Rectal smooth muscle tissue (tissue), 1 donor: ENCODE results near the gene CRCP.
"Not testable (repeated sequence)": the region's sequence is repeated elsewhere in the genome, so short reads cannot be mapped to it uniquely, and the experiment has no call there.

ENCODE experiments used
- H3K27ac ChIP-seq: one replicate; pipeline ENCODE4 v1.7.0; 2013; ENCODE audit warnings: low read depth, low read length, inconsistent platforms
- H3K27me3 ChIP-seq: one replicate; pipeline ENCODE4 v1.7.0; 2013; ENCODE audit warnings: low read length; ENCODE audit not compliant: control insufficient read depth, insufficient read depth
- H3K36me3 ChIP-seq: one replicate; pipeline ENCODE4 v1.7.0; 2013; ENCODE audit warnings: low read length; ENCODE audit not compliant: control insufficient read depth, insufficient read depth
- H3K4me1 ChIP-seq: one replicate; pipeline ENCODE4 v1.7.0; 2013; ENCODE audit warnings: low read length; ENCODE audit not compliant: control insufficient read depth, insufficient read depth
- H3K4me3 ChIP-seq: one replicate; pipeline ENCODE4 v1.7.0; 2013; ENCODE audit warnings: low read length
- H3K9ac ChIP-seq: one replicate; pipeline ENCODE4 v1.7.0; 2013; ENCODE audit warnings: low read length

The CRCP gene

DNA sequence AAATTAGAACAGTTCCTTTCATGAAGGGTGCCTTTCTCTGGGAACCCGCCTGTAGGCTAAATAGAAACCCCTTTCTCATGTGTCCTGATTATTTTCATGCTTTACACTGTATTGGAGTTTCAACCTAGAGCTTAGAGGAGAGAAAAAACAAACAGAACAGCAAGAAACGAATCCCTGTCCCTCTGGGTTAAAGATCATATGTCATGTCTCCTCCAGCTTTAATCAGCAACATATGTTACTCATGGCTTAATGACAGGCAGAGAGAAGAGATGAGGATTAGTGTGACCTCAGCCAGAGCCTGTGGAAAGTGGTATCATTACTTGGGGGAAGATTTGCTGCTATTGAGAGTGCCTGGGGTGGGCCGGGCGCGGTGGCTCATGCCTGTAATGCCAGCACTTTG, 32.1 kb downstream of the CRCP start:
- Histone ChIP-seq H3K27me3 (no peaks in the 10 kb centered on the region), H3K4me3 (no peak overlapping the region), H3K9ac (no peak overlapping the region), H3K27ac (no peak overlapping the region), H3K4me1 (no peaks in the 10 kb centered on the region), H3K36me3 (peaks cover 11% of the 10 kb centered on the region)

GRCh38 chr7:66147657-66148056, 33.0 kb downstream of the CRCP start:
- not testable (repeated sequence) for H3K27ac ChIP-seq, H3K27me3 ChIP-seq, H3K9ac ChIP-seq, H3K4me1 ChIP-seq, H3K4me3 ChIP-seq, H3K36me3 ChIP-seq

- Histone ChIP-seq H3K36me3 (peaks cover 5% of the 10 kb centered on the region), H3K4me3 (no peak overlapping the region), H3K4me1 (no peaks in the 10 kb centered on the region), H3K9ac (no peak overlapping the region), H3K27me3 (no peaks in the 10 kb centered on the region), H3K27ac (peak overlapping the region; percentile 60)
Observed at GRCh38 chr7:66150471-66150870, 35.8 kb downstream of the CRCP start.

- H3K27me3 ChIP-seq: no peaks in the 10 kb centered on the region
- H3K4me3 ChIP-seq: no peak overlapping the region
- H3K27ac ChIP-seq: no peak overlapping the region
- H3K4me1 ChIP-seq: no peaks in the 10 kb centered on the region
- peaks cover 5% of the 10 kb centered on the region for H3K36me3 ChIP-seq
- H3K9ac ChIP-seq: no peak overlapping the region
Observed at GRCh38 chr7:66152371-66153191, 37.9 kb downstream of the CRCP start.

DNA sequence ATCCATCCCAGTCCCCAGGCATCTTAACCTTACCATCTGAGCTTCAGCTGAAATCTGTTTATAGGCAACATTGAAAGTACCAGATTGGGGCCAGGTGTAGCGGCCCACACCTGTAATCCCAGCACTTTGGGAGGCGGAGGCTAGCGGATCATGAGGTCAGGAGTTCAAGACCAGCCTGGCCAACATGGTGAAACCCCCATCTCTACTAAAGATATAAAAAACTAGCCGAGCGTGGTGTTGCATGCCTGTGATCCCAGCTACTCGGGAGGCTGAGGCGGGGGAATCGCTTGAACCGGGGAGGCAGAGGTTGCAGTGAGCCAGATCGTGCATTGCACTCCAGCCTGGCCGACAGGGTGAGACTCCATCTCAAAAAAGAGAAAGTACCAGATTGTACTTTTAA, 39.0 kb downstream of the CRCP start:
- Histone ChIP-seq H3K4me1 (no peaks in the 10 kb centered on the region), H3K9ac (no peak overlapping the region), H3K36me3 (peaks cover 5% of the 10 kb centered on the region), H3K27ac (no peak overlapping the region), H3K27me3 (no peaks in the 10 kb centered on the region), H3K4me3 (no peak overlapping the region)

DNA sequence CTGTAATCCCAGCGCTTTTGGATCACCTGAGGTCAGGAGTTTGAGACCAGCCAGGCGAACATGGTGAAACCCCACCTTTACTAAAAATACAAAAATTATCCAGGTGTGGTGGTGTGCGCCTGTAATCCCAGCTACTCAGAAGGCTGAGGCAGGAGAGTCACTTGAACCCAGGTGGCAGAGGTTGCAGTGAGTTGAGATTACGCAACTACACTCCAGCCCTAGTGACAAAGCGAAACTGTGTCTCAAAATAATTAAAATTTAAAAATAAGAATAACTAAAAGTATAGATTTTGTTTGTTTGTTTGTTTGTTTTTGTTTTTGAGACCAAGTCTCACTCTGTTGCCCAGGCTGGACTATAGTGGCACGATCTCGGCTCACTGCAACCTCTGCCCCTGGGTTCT, 41.4 kb downstream of the CRCP start:
- H3K4me1 ChIP-seq, H3K9ac ChIP-seq, H3K36me3 ChIP-seq, H3K27ac ChIP-seq, H3K27me3 ChIP-seq, H3K4me3 ChIP-seq: not testable (repeated sequence)

GRCh38 chr7:66157060-66157459, 42.4 kb downstream of the CRCP start:
- Histone ChIP-seq H3K27me3 (no peaks in the 10 kb centered on the region), H3K4me1 (no peaks in the 10 kb centered on the region), H3K9ac (no peak overlapping the region), H3K27ac (no peak overlapping the region), H3K4me3 (no peak overlapping the region), H3K36me3 (peaks cover 5% of the 10 kb centered on the region)

GRCh38 chr7:66162622-66163021, 48.0 kb downstream of the CRCP start:
- Histone ChIP-seq H3K4me3 (no peak overlapping the region), H3K9ac (no peak overlapping the region), H3K27me3 (no peaks in the 10 kb centered on the region), H3K27ac (no peak overlapping the region), H3K4me1 (no peaks in the 10 kb centered on the region), H3K36me3 (no peaks in the 10 kb centered on the region)

- H3K36me3 ChIP-seq: no peaks in the 10 kb centered on the region
- no peaks in the 10 kb centered on the region for H3K27me3 ChIP-seq
- H3K27ac ChIP-seq: no peak overlapping the region
- no peaks in the 10 kb centered on the region for H3K4me1 ChIP-seq
- no peak overlapping the region for H3K9ac ChIP-seq
- no peak overlapping the region for H3K4me3 ChIP-seq
Observed at GRCh38 chr7:66163186-66163610, 48.6 kb downstream of the CRCP start.

DNA sequence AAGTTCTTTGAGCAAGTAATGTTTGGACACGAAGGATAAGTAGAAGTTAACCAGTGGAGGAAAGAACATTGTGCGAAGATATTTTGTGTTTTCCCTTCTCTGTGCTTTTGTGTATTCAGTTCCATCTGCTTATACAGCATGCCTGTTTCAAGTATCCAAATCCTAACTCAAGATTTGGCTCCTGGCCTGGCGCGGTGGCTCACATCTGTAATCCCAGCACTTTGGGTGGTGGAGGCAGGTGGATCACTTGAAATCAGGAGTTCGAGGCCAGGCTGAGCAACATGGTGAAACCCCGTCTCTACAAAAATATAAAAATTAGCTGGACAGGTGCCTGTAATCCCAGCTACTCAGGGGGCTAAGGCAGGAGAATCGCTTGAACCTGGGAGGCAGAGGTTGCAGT, 49.7 kb downstream of the CRCP start:
- H3K4me3 ChIP-seq: no peak overlapping the region
- no peaks in the 10 kb centered on the region for H3K4me1 ChIP-seq
- H3K27ac ChIP-seq: no peak overlapping the region
- no peak overlapping the region for H3K9ac ChIP-seq
- no peaks in the 10 kb centered on the region for H3K36me3 ChIP-seq
- H3K27me3 ChIP-seq: no peaks in the 10 kb centered on the region

DNA sequence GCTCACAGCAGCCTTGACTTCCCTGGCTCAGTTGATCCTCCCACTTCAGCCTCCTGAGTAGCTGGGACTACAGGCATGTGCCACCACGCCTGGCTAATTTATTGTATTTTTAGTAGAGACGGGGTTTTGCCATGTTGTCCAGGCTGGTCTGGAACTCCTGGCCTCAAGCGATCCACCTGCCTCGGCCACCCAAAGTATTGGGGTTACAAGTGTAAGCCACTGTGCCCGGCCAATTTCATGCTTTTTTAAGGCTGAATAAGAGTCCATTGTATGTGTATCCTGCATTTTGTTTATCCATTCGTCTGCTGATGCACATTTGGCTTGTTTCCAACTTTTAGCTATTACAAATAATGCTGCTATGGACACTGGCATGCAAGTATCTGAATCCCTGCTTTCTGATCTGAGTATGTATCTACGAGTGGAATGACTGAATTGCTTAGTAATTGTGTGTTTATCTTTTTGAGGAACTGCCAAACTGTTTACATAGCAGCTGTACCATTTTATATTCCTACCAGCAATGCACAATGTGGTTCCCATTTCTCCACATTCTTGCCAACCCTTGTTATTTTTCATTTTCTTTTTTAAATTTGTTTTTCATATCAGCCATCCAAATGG, 53.2 kb downstream of the CRCP start:
- Histone ChIP-seq H3K36me3 (no peaks in the 10 kb centered on the region), H3K9ac (no peak overlapping the region), H3K4me3 (no peak overlapping the region), H3K27ac (no peak overlapping the region), H3K4me1 (no peaks in the 10 kb centered on the region), H3K27me3 (no peaks in the 10 kb centered on the region)

DNA sequence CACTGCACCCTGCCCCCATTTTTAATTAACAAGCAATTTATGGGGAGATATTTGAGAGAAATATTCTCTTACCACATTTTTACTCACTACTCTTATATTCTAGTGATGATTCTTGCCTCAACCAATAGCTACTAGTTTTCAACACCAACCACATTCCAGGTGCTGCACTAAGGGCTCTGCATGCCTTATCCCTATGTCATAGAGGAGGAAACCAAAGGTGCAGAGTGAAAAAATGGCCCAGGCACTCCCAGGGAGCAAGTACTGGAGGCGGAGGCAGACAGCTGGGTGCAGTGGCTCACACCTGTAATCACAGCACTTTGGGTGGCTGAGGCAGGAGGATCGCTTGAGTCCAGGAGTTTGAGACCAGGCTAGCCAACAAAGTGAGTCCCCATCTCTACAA, 55.0 kb downstream of the CRCP start:
- H3K4me3 ChIP-seq: no peak overlapping the region
- H3K4me1 ChIP-seq: no peaks in the 10 kb centered on the region
- no peak overlapping the region for H3K9ac ChIP-seq
- no peaks in the 10 kb centered on the region for H3K36me3 ChIP-seq
- H3K27me3 ChIP-seq: no peaks in the 10 kb centered on the region
- H3K27ac ChIP-seq: no peak overlapping the region
